Measurements from ENCODE around the gene SARDH.

The SARDH gene

GRCh38 chr9:133731876-133732638 lies 6.1 kb downstream of the SARDH start:
- H3K27ac ChIP-seq: no peak overlapping the region
- ChIA-PET CTCF (interaction anchor here (1.1 to 3.0 kb wide), 2 partner anchors 11 kb away, joined by 4 to 19 read pairs; no protein-coding TSS in a partner anchor), POLR2A (ENCODE audit: low non-redundant PET) (no interaction called here)
- DNase-seq (ENCODE audit: low spot score): peak; percentile 97
- TF ChIP-seq, protein P1, sequence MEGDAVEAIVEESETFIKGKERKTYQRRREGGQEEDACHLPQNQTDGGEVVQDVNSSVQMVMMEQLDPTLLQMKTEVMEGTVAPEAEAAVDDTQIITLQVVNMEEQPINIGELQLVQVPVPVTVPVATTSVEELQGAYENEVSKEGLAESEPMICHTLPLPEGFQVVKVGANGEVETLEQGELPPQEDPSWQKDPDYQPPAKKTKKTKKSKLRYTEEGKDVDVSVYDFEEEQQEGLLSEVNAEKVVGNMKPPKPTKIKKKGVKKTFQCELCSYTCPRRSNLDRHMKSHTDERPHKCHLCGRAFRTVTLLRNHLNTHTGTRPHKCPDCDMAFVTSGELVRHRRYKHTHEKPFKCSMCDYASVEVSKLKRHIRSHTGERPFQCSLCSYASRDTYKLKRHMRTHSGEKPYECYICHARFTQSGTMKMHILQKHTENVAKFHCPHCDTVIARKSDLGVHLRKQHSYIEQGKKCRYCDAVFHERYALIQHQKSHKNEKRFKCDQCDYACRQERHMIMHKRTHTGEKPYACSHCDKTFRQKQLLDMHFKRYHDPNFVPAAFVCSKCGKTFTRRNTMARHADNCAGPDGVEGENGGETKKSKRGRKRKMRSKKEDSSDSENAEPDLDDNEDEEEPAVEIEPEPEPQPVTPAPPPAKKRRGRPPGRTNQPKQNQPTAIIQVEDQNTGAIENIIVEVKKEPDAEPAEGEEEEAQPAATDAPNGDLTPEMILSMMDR (conservative IDR thresholded peaks at IDR 0.05; ENCODE audit: low read depth): no peak

DNA sequence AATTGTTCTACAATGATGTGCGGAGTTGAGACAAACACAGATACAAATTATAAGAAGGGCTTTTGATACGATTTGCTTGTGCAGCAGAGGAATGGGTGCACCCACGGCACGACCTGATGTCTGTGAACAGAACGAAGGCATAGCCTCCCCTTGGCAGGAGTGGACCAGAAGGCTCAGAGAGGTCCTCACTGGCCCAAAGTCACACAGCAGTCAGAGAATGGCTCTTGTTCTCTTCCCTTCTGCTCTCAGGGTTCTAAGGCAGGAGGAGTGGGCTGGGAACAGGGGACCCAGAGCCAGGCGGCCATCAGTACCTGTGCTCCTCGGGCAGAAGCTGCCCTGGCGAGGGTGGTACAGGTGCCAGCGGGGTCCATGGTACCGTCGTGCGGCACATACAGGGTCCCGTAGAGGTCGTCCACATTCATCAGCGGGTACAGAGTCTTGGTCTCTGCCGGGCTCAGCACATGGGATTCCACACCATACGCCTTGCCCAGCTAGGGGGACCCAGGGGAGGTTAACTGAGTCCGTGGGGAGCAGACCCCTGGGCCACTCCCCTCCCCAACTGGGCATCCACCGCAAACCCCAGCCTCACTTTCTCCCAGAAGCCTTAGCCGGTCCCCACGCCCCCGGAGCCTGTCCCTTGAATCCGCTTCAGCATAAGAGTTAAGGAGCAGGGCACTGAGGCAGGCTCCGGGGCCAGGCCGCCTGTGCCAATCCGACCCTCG lies 7.0 kb downstream of the SARDH start:
- DNase-seq (ENCODE audit: low spot score): no peak
- ChIA-PET POLR2A (ENCODE audit: low non-redundant PET) (interaction anchor here (0.7 kb wide), 1 partner anchor 315 kb away, joined by 3 read pairs; no protein-coding TSS in a partner anchor), CTCF (interaction anchor here (1.1 kb wide), 1 partner anchor 12 kb away, joined by 4 read pairs; no protein-coding TSS in a partner anchor)
- TF ChIP-seq, protein P1 (conservative IDR thresholded peaks at IDR 0.05; ENCODE audit: low read depth): no peak
- H3K27ac ChIP-seq: no peak overlapping the region

- no peak overlapping the region for H3K27ac ChIP-seq
- TF ChIP-seq, protein P1 (conservative IDR thresholded peaks at IDR 0.05; ENCODE audit: low read depth): no peak
- no peak for DNase-seq (ENCODE audit: low spot score)
- CTCF ChIA-PET: interaction anchor here (0.7 to 3.6 kb wide), 2 partner anchors 13 to 156 kb away, joined by 5 to 25 read pairs; no protein-coding TSS in a partner anchor
- POLR2A ChIA-PET (ENCODE audit: low non-redundant PET): no interaction called here
Observed at GRCh38 chr9:133729617-133730281, 8.4 kb downstream of the SARDH start.

- no peak for DNase-seq (ENCODE audit: low spot score)
- no peak overlapping the region for H3K27ac ChIP-seq
- POLR2A ChIA-PET (ENCODE audit: low non-redundant PET): no interaction called here
- CTCF ChIA-PET: interaction anchor here (0.6 to 3.6 kb wide), 4 partner anchors 13 to 921 kb away, joined by 3 to 25 read pairs (median 12); partner anchors contain the start of gene ADAMTSL2
- TF ChIP-seq, protein P1 (conservative IDR thresholded peaks at IDR 0.05; ENCODE audit: low read depth): no peak
Observed at GRCh38 chr9:133728856-133729616, 9.1 kb downstream of the SARDH start.

GRCh38 chr9:133727876-133728441 lies 10.2 kb downstream of the SARDH start:
- DNase-seq (ENCODE audit: low spot score): no peak
- TF ChIP-seq, protein P1 (conservative IDR thresholded peaks at IDR 0.05; ENCODE audit: low read depth): no peak
- POLR2A ChIA-PET (ENCODE audit: low non-redundant PET): no interaction called here

More at GRCh38 chr9:133727876-133728441, 10.2 kb downstream of the SARDH start:
- CTCF ChIA-PET: interaction anchor here (0.7 to 3.6 kb wide), 3 partner anchors 15 to 265 kb away, joined by 3 to 25 read pairs (median 21); partner anchors contain the start of gene ADAMTSL2
- no peak overlapping the region for H3K27ac ChIP-seq
